ENCODE results near the gene STK38. TPM values are rescaled to one million over a fixed set of nuclear protein-coding genes. Genes with fewer than 3 reads are reported as not detected.

STK38 gene
- total and polyA plus RNA-seq, 9 of the 15 experiments (the other 6 are each of a cell fraction or from before 2014, with no cell fraction given) = 5.7 to 28.7 (median 19.5) TPM

GRCh38 chr6:36515844-36516243, 31.4 kb downstream of the STK38 start:
- FAIRE-seq = no peak
- Histone ChIP-seq H3K4me1 (replicated peaks in 1 of 2; ENCODE audit: control insufficient read depth in 2 of 2, insufficient read depth in 2 of 2, low read length in 2 of 2) (no peaks in the 10 kb centered on the region), H3K4me3 (no peak overlapping the region), H3K9me3 (replicated peaks; ENCODE audit: control insufficient read depth, insufficient read depth, low read depth, low read length) (no peaks in the 10 kb centered on the region), H2AFZ (ENCODE audit: low read depth, low read length) (no peak overlapping the region), H3K9me1 (ENCODE audit: control insufficient read depth, insufficient read depth, low read length) (no peaks in the 10 kb centered on the region), H3K27ac (ENCODE audit: extremely low read depth, low read depth, low read length) (no peak overlapping the region), H3K9ac (ENCODE audit: insufficient read depth in 1 of 2, low read depth in 2 of 2, low read length in 2 of 2) (no peak overlapping the region), H3K79me2 (ENCODE audit: control insufficient read depth, insufficient read depth, low read length) (no peaks in the 10 kb centered on the region), H3K27me3 (ENCODE audit: control insufficient read depth in 2 of 2, insufficient read depth in 2 of 2, low read length in 2 of 2) (no peaks in the 10 kb centered on the region), H3K4me2 (ENCODE audit: insufficient read depth, low read length) (no peak overlapping the region), H3K36me3 (ENCODE audit: control insufficient read depth, insufficient read depth, low read length) (peaks cover 54% of the 10 kb centered on the region), H4K20me1 (replicated peaks; ENCODE audit: control insufficient read depth, insufficient read depth, low read length) (no peaks in the 10 kb centered on the region)
- in situ Hi-C loops (cut with MboI) = no loop called here
- no TSS peak for BruUV-seq (replicated peaks)
- ATAC-seq = no peak
- no peak for DNase-seq (ENCODE audit: extremely low read depth in 1 of 4, low spot score in 3 of 4)
- ChIA-PET CTCF (ENCODE audit: low intra/inter-chr PET ratio) (no interaction called here), POLR2A (interaction anchor here (0.6 to 0.8 kb wide), 2 partner anchors 12 to 28 kb away, joined by 3 read pairs; no protein-coding TSS in a partner anchor)
- intact Hi-C loops (cut with micrococcal nuclease) = no loop called here
- WGBS (ENCODE audit: insufficient coverage, low coverage, missing lambda C conversion rate) = 85% methylated on average over 3 of the region's 3 CpGs
- no peak for TF ChIP-seq FOXK2 (conservative IDR thresholded peaks at IDR 0.05 in 1 of 2, IDR thresholded peaks at IDR 0.05 in 1 of 2; ENCODE audit: low read depth in 2 of 2)
- no peak for TF ChIP-seq IRF2 (CRISPR knock-in tag; IDR thresholded peaks at IDR 0.05)
- no peak for TF ChIP-seq GATA2 (CRISPR knock-in tag; IDR thresholded peaks at IDR 0.05)
- TF ChIP-seq ZNF511 (CRISPR knock-in tag; IDR thresholded peaks at IDR 0.05) = no peak
- no peak for TF ChIP-seq E2F1 (CRISPR knock-in tag; IDR thresholded peaks at IDR 0.05)
- no peak for TF ChIP-seq ZNF318 (IDR thresholded peaks at IDR 0.05; ENCODE audit: borderline replicate concordance in 1 of 2, low read depth in 1 of 2)
- TF ChIP-seq UBTF (IDR thresholded peaks at IDR 0.05; ENCODE audit: borderline replicate concordance in 1 of 2, low read depth in 2 of 2, low read length in 2 of 2) = no peak

Data from K562 (cell line).